Inferior parietal cortex (tissue), 1 donor: ENCODE measurements around the gene TTC19.
A peak's percentile ranks its signal among the peaks of the same experiment; 100 is the strongest.
"Not testable (repeated sequence)": the region's sequence is repeated elsewhere in the genome, so short reads cannot be mapped to it uniquely, and the experiment has no call there.

ENCODE experiments used
- DNase-seq: peaks from one replicate; pipeline ENCODE4 v3.0.0-alpha.2; 2016; ENCODE audit errors: extremely low spot score

Gene TTC19

DNA sequence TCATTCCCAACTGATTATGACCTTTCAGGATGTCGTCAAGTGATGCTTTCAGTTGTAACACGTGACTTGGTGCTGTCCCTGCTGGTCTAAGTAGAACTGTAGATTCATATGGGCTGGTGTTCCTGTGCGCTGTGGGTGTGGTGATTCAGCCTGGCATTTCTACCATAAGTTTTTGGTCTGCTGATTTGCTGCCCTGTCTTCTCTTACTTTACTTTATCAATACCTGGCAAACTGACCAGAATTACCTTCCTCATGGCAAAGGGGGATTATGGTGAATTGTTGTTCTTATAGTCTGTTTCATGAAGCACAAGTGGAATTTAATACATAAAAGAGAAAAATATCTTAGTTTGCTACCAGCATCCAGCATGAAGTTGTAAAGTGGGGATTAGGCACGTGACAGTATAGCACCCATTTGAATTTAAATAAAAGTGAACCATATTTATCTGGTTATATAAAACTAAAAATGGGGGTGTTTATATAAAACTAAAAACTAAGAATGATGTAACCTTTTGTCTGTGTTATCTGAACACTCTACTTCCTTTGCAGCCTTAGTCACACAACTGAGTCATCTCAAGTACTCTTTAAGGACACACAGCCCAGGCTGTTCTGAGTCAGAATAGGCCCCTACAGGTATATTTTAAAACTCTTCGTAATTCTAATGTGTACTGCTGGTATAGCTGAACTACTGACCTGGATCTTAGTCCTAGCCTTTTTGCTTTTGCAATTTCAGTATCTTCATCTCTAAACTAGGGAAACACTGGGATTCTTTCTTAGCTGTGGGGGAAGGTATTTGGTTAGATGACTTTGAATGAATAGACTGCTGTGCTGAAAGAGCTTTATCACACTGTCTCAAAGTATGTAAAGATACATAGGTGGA lies 28.3 kb downstream of the TTC19 start:
- peak; percentile 46 for DNase-seq

DNA sequence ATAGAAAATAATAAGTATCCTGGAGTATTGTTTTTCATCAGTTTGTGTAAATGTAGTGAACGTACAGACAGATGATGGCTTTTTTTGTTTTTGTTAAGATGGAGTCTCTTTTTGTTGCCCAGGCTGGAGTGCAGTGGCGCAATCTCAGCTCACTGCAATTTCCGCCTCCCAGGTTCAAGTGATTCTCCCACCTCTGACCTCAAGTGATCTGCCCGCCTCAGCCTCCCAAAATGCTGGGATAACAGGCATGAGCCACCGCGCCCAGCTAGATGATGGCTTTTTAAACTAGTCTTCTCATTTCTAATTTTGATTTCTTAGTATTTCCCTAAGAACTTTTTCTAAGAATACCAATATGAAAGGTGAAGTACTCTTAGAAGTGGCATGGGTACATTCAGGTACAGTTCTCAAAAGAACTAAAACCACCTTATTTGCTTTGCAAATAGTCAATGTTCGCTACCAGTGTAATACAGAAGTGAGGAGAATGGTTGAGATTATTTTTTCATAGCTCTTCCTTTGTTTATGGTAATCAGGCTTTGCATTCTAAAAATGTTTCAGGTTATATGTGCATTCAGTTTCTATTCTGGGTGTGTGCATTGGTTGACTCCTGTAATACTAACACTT lies 34.2 kb downstream of the TTC19 start:
- DNase-seq = no peak

DNA sequence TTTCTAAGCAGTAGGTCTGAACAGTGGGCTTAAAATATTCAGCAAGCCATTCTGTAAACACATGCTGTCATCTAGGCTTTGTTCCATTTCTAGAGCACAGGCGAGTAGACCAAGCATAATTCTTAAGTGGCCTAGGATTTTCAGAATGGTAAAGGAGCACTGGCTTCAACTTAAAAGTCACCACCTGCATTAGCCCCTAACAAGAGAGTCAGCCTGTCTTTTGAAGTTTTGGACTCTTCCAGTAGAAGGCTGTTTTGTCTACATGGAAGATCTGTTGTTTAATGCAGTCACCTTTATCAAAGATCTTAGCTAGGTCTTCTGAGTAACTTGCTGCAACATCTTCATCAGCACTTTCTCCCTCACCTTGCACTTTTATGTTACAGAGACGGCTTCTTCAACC lies 36.6 kb downstream of the TTC19 start:
- no peak for DNase-seq

DNA sequence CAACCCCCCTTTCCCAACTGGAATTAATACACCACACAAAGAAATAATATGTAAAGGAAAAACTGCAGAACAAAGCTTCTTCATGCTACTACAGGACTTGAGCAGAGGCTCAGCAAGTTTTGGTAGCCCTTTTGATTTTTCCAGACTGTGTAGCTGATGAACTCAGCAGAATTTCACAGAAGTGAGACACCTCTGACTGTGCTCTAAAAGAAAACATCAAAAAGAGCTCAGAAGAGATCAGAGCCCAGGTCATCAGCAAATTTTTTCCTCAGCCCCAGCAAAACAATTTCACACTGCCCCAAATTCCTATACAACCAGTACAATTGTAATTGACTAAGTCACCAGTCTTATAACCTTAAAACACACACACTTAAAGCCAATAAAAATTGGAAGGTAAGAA lies 38.0 kb downstream of the TTC19 start:
- DNase-seq = no peak

DNA sequence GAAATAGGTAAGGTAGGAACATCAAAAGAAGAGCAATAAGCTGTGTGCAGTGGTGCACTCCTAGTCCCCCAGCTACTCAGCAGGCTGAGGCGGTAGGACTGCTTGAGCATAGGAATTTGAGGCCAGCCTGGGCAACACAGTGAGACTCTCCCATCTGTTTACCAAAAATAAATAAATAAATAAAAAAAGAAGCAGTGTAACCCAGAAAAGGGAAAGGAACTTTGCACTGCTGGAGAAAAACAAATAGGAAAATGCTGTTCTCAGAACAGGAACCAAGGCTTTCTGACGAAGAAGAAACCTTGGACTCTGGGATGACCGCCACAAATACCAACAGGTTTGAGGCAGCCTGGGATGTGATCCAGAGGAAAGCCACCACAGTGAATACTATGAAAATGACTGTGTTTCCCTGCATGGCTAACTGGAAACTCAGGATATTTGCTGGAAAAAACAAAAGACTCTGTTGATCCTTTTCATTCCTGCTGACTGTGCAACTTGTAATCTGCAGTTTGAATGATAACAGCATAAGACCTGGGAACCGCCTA lies 41.2 kb downstream of the TTC19 start:
- DNase-seq = no peak

DNA sequence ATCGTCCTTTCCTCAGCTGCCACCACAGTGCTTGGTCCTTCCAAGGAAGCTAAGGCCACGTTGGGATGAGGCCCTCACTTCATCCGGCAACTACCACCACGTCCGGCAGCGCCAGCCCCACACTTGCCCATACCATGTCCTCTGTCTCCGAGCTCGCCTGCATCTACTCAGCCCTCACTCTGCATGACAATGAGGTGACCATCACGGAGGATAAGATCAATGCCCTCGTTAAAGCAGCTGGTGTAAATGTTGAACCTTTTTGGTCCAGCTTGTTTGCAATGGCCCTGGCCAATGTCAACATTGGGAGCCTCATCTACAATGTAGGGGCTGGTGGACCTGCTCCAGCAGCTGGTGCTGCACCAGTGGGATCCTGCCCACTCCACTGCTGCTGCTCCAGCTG lies 44.9 kb downstream of the TTC19 start:
- DNase-seq = no peak

DNA sequence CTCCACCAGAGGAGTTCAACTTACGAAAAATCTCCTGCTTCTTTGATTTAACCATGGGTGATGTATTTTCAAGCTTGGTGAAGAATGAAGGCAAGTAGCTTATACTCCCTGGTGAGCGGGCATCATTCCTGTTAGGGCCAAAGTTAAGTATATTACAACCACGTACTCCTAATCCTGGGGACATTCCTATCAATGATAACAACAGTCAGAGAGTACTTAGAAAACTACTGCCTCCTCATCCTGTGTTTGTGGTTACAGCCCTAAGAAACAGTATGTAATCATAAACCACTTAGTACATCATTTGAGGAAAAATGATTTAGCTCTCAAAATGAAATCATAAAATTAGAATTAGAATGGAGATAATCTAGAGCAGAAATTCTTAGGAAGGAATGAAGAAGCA lies 47.3 kb downstream of the TTC19 start:
- DNase-seq = no peak

DNA sequence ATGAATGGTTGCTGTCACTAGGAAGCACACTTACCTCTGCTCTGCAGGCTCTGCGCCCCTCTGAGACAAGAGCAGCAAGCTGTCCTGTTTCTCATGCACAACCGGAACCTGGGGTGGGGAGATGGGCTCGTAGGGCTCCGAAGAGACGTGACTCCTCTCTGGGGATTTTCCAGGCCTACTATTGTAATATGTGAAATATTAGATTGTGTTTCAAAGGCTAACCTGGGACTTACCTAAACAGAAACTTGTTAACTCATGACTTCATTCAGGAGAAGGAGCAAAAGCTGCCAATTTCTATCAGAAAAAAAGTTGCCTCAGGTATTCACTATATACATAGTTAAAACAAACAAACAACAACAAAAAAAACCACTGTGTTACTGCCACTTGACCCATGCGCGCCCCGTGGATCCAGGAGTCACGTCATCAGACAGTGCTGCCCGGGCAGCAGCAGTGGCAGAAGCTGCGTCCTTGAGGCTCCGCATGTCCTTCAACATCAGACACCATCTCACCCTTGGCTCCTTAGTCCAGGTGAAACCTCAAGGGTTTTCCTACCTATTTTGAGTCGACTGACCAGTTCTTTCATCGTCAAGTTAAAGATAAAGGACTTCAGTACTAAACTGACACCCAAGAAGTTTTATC lies 49.3 kb downstream of the TTC19 start:
- no peak for DNase-seq

DNA sequence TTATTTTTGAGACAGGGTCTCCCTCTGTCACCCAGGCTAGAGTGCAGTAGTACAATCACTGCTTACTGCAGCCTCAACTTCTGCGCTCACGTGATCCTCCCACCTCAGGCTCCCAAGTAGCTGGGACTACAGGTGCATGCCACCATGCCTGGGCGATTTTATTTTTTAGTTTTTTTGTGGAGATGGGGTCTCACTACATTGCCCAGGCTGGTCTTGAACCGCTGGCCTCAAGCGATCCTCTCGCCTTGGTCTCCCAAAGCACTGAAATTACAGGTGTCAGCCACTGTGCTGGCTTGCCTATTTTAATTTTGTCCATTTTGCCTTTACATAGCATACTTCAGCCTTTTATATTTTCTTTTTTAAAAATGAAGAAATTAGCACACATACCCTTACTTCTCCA lies 51.2 kb downstream of the TTC19 start:
- DNase-seq = no peak

DNA sequence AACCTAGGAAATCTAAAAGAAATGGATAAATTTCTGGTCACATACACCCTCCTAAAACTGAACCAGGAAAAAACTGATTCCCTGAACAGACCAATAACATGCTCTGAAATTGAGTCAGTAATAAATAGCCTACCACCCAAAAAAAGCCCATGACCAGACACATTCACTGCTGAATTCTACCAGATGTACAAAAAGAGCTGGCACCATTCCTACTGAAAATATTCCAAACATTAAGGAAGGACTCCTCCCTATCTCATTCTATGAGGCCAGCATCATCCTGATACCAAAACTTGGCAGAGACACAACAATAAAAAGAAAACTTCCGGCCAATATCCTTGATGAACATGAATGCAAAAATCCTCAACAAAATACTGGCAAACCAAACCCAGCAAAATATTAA lies 52.9 kb downstream of the TTC19 start:
- no peak for DNase-seq

DNA sequence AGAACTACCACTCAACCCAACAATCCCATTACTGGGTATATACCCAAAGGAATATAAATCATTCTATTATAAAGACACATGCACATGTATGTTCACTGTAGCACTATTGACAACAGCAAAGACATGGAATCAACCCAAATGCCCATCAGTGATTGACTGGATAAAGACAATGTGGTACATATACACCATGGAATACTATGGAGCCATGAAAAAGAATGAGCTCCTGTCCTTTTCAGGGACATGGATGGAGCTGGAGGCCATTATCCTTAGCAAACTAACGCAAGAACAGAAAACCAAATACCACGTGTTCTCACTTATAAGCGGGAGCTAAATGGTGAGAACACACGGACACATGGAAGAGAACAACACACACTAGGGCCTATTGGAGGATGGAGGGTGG lies 55.5 kb downstream of the TTC19 start:
- DNase-seq = not testable (repeated sequence)

DNA sequence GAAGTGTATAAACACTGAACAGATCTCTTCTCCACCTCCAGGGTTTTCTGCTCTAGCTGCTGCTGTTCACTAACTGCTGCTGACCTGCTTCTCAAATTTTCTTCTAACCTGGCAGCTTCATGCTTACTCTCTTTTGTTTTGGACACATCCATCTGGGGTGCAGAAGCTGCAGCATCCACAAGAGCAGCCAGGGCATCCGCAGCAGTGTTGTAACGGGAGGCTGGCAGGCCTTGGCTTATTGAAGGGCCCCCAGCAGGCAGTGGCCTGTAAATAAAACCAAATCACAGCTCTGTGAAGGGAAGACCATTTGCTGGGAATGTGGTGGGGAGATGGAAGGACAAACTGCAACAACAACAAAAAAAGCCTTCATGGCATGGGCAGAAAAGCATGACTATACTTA lies 62.0 kb downstream of the TTC19 start:
- DNase-seq = no peak

DNA sequence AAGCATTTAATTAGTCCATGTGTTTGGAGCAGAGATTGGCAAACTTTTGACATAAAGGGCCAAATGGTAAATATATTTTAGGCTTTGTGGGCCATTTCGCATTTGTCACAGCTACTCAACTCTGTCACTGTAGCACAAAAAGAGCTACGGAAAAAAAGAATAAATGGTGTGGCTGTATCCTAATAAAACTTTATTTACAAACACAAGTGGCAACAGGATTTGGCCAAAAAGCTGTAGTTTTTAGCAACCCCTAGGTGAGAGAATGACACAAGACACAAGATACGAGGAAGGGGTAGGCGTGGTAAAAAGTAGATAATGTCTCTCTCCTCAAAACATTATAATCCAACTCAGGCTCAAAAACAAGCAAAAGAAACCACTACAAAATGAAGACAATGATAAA lies 66.5 kb downstream of the TTC19 start:
- no peak for DNase-seq

DNA sequence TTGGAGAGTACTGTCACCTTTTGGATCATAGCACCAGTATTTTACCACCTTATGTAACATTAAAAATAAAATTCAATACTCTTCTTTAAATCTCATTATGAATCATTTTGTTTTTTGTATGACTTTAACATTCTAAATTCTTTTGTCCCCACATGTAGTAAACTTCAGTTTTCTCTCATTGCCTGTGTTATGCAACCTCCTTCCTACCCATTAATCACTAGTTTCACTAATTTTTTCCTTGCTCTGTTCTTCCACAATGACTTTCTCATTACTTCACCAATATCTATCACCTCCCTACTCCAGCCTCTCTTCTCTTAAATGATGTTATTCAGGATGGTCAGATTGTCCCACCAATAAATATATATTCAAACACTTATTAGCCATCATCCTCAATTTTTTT lies 68.7 kb downstream of the TTC19 start:
- DNase-seq = no peak

DNA sequence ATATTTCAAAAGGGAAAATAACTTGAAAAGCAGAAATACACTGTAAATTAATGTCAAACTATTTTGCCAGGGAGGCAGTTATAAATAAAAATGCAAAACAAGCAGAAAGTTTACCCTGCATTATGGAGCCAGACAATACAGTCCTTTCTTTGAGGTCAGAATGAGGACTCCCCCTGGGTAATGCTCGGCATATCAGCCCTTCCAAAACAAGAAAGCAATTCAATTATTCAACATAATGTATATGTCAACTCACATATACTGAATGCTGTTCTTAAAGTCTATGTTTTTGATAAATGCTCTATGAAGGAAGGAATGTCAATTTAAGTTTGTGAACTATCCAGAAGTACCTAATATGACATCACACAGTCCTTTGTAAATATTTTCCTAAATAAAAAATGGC lies 72.4 kb downstream of the TTC19 start:
- no peak for DNase-seq

DNA sequence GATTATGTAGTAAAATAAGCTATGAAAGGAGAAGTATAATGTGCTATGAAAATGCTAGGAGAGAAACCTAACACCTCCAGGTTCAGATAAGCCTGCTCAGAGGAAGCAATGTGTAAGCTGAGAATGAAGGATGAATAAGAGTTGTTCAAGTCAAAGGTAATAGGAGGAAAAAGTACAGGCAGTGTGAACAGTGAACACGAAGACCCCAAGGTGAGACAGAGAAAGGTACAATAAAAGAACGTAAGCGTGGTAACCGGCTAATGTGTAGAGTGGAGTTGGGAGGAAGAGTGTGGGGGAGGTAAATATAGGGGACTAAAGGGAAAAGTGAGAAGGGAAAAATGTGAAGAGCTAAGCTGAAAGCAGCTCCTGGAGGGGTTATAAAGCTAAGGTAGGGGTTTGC lies 74.2 kb downstream of the TTC19 start:
- DNase-seq = no peak

DNA sequence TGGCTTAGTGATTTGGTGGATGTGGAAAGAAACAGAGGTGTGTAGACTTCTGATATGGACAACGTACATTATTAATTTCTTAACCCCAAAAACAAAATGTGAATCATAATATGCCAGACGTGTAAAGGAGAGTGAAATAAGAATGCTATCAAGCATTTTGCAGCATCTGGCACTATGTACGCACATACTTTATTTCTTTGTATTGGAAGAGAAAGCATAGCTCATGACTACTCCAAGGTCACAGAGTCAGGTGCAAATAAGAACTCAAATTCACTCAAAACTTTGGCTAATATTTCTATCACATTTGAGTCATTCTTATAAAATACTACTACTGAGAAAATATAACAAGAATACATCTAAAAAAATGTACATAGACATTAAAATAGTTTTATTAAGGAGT lies 74.8 kb downstream of the TTC19 start:
- DNase-seq = no peak

DNA sequence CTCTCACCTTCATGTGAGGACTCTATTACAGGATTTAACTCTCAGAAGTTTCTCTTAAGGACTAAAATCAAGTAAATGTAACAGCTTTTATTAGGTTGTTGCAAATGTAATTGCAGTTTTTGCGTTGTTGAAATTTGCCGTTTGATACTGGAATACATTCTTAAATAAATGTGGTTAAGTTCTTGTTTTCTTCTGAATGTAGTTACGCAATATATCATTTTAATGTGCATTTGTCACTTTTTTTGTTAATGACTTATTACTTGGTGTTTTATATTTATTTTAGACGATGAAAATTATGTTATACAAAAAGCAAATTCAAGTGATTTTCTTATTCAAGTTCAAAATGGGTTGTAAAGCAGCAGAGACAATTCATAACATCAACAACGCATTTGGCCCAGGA lies 76.3 kb downstream of the TTC19 start:
- DNase-seq = no peak
